ENCODE data around the gene PAM16.

PAM16 gene

GRCh38 chr16:4332623-4333307 lies 18.4 kb downstream of the PAM16 start:
- no peak for DNase-seq (ENCODE audit: low spot score)
- in situ Hi-C loops (cut with MboI; ENCODE audit: low sequenced_read_pairs, unreplicated experiment): no loop called here
- no peak for TF ChIP-seq CTCF (IDR thresholded peaks at IDR 0.05; ENCODE audit: borderline replicate concordance, control extremely low read depth, extremely low read depth, insufficient read depth, missing control alignments)

- no peak for TF ChIP-seq CTCF (IDR thresholded peaks at IDR 0.05; ENCODE audit: borderline replicate concordance, control extremely low read depth, extremely low read depth, insufficient read depth, missing control alignments)
- DNase-seq (ENCODE audit: low spot score): no peak
- in situ Hi-C loops (cut with MboI; ENCODE audit: low sequenced_read_pairs, unreplicated experiment): no loop called here
These were observed 19.0 kb downstream of the PAM16 start for GRCh38 chr16:4332083-4332482.

- DNase-seq (ENCODE audit: low spot score): peak; percentile 93
- in situ Hi-C loops (cut with MboI; ENCODE audit: low sequenced_read_pairs, unreplicated experiment): no loop called here
- TF ChIP-seq CTCF (IDR thresholded peaks at IDR 0.05; ENCODE audit: borderline replicate concordance, control extremely low read depth, extremely low read depth, insufficient read depth, missing control alignments): peak; percentile 92
These were observed 20.7 kb downstream of the PAM16 start for GRCh38 chr16:4330277-4330874.

GRCh38 chr16:4328782-4329775 lies 22.0 kb downstream of the PAM16 start:
- in situ Hi-C loops (cut with MboI; ENCODE audit: low sequenced_read_pairs, unreplicated experiment): no loop called here
- TF ChIP-seq CTCF (IDR thresholded peaks at IDR 0.05; ENCODE audit: borderline replicate concordance, control extremely low read depth, extremely low read depth, insufficient read depth, missing control alignments): no peak
- DNase-seq (ENCODE audit: low spot score): no peak

- in situ Hi-C loops (cut with MboI; ENCODE audit: low sequenced_read_pairs, unreplicated experiment): no loop called here
- peak; percentile 87 for DNase-seq (ENCODE audit: low spot score)
- peak; percentile 60 for TF ChIP-seq CTCF (IDR thresholded peaks at IDR 0.05; ENCODE audit: borderline replicate concordance, control extremely low read depth, extremely low read depth, insufficient read depth, missing control alignments)
These were observed 22.9 kb downstream of the PAM16 start for GRCh38 chr16:4328046-4328781.

Measured in GM13976 (cell line).